H9 (cell line): ENCODE data around the gene CHCHD6. TPM values are rescaled to one million over a fixed set of nuclear protein-coding genes. Genes with fewer than 3 reads are reported as not detected.
A peak's percentile ranks its signal among the peaks of the same experiment; 100 is the strongest.

Experiments used
- DNase-seq: peaks from one replicate; pipeline ENCODE4 v3.0.0-alpha.2; 2017
- H2AFZ ChIP-seq: one replicate; pipeline ENCODE4 v1.6.1; 2013; ENCODE audit warnings: mild to moderate bottlenecking, low read length, control low read depth, moderate library complexity
- H2AK5ac ChIP-seq: 2 replicates; pipeline ENCODE4 v1.6.1; 2013; ENCODE audit warnings: low read length, control low read depth, mixed read lengths; ENCODE audit not compliant: insufficient read length
- H2BK120ac ChIP-seq: one replicate; pipeline ENCODE4 v1.6.1; 2013; ENCODE audit warnings: low read depth, mild to moderate bottlenecking, low read length, control low read depth, inconsistent platforms; ENCODE audit not compliant: poor library complexity, severe bottlenecking
- H2BK12ac ChIP-seq: 2 replicates; pipeline ENCODE4 v1.6.1; 2013; ENCODE audit warnings: low read length, control low read depth, mixed read lengths, low read depth; ENCODE audit not compliant: insufficient read length
- H2BK15ac ChIP-seq: 2 replicates; pipeline ENCODE4 v1.6.1; 2013; ENCODE audit warnings: low read depth, low read length, control low read depth
- H2BK20ac ChIP-seq: one replicate; pipeline ENCODE4 v1.6.1; 2013; ENCODE audit warnings: low read depth, mild to moderate bottlenecking, low read length, control low read depth, inconsistent platforms; ENCODE audit not compliant: poor library complexity, severe bottlenecking
- H2BK5ac ChIP-seq: 2 replicates; pipeline ENCODE4 v1.6.1; 2013; ENCODE audit warnings: low read length, control low read depth, mixed read lengths; ENCODE audit not compliant: insufficient read length
- H3K14ac ChIP-seq: 2 replicates; pipeline ENCODE4 v1.6.1; 2013; ENCODE audit warnings: low read length, control low read depth; ENCODE audit not compliant: insufficient read depth
- H3K18ac ChIP-seq: 2 replicates; pipeline ENCODE4 v1.6.1; 2013; ENCODE audit warnings: low read depth, mild to moderate bottlenecking, mixed read lengths, low read length, control low read depth; ENCODE audit not compliant: insufficient read length
- H3K23ac ChIP-seq: 2 replicates; pipeline ENCODE4 v1.6.1; 2013; ENCODE audit warnings: low read length, control low read depth, mixed read lengths, low read depth; ENCODE audit not compliant: insufficient read length
- H3K23me2 ChIP-seq: 2 replicates; pipeline ENCODE4 v1.6.1; 2013; ENCODE audit warnings: low read depth, mild to moderate bottlenecking, mixed read lengths, low read length, control low read depth; ENCODE audit not compliant: insufficient read length, poor library complexity, severe bottlenecking
- H3K27ac ChIP-seq: 2 replicates; pipeline ENCODE4 v1.5.1; 2013; ENCODE audit warnings: low read length, control low read depth, mixed read lengths, low read depth; ENCODE audit not compliant: insufficient read length
- H3K27me3 ChIP-seq: 2 replicates; pipeline ENCODE4 v1.6.1; 2013; ENCODE audit warnings: low read length, control low read depth, inconsistent platforms; ENCODE audit not compliant: insufficient read depth
- H3K4ac ChIP-seq: 2 replicates; pipeline ENCODE4 v1.6.1; 2013; ENCODE audit warnings: low read depth, mild to moderate bottlenecking, control low read depth, inconsistent platforms, low read length, moderate library complexity
- H3K4me1 ChIP-seq: 2 replicates; pipeline ENCODE4 v1.6.1; 2013; ENCODE audit warnings: low read length, control low read depth, inconsistent platforms; ENCODE audit not compliant: insufficient read depth
- H3K4me2 ChIP-seq: 2 replicates; pipeline ENCODE4 v1.6.1; 2013; ENCODE audit warnings: low read length, control low read depth, mixed read lengths; ENCODE audit not compliant: insufficient read length, insufficient read depth
- H3K56ac ChIP-seq: 2 replicates; pipeline ENCODE4 v1.6.1; 2013; ENCODE audit warnings: low read depth, mild to moderate bottlenecking, mixed read lengths, low read length, control low read depth; ENCODE audit not compliant: insufficient read length
- H3K79me1 ChIP-seq: 2 replicates; pipeline ENCODE4 v1.6.1; 2013; ENCODE audit warnings: low read depth, mild to moderate bottlenecking, moderate library complexity, low read length, control low read depth, inconsistent platforms; ENCODE audit not compliant: insufficient read depth, poor library complexity, severe bottlenecking
- H3K79me2 ChIP-seq: 2 replicates; pipeline ENCODE4 v1.6.1; 2013; ENCODE audit warnings: low read length, control low read depth, inconsistent platforms; ENCODE audit not compliant: insufficient read depth
- H3K9ac ChIP-seq: 2 replicates; pipeline ENCODE4 v1.6.1; 2013; ENCODE audit warnings: low read length, control low read depth, mixed read lengths; ENCODE audit not compliant: insufficient read length; ENCODE audit errors: extremely low read depth
- H3K9me3 ChIP-seq: one replicate; pipeline ENCODE4 v1.6.1; 2013; ENCODE audit warnings: low read depth, low read length, inconsistent platforms; ENCODE audit not compliant: control insufficient read depth
- H3T11ph ChIP-seq: one replicate; pipeline ENCODE4 v1.6.1; 2013; ENCODE audit warnings: mild to moderate bottlenecking, low read length, control low read depth, inconsistent platforms
- H4K20me1 ChIP-seq: one replicate; pipeline ENCODE4 v1.6.1; 2013; ENCODE audit not compliant: control insufficient read depth, insufficient read length, insufficient read depth
- H4K5ac ChIP-seq: 2 replicates; pipeline ENCODE4 v1.6.1; 2013; ENCODE audit warnings: low read depth, mild to moderate bottlenecking, mixed read lengths, low read length, control low read depth; ENCODE audit not compliant: insufficient read length
- H4K8ac ChIP-seq: replicated peaks from 2 replicates; pipeline ENCODE4 v1.6.1; 2013; ENCODE audit warnings: low read length, control low read depth, mixed read lengths, low read depth; ENCODE audit not compliant: insufficient read length
- H4K91ac ChIP-seq: 2 replicates; pipeline ENCODE4 v1.6.1; 2013; ENCODE audit warnings: low read depth, mild to moderate bottlenecking, moderate library complexity, mixed read lengths, low read length, control low read depth; ENCODE audit not compliant: insufficient read length
- H3K27ac Mint-ChIP-seq, 3 experiments: 2 replicates in 2 of 3; 3 replicates in 1 of 3; pipeline ENCODE4 v1.8.0; 2020 to 2021; ENCODE audit warnings: mixed read lengths in 3 of 3, mild to moderate bottlenecking in 1 of 3, moderate library complexity in 1 of 3
- H3K27me3 Mint-ChIP-seq: 2 replicates; pipeline ENCODE4 v1.8.0; 2021; ENCODE audit warnings: low read depth, mild to moderate bottlenecking, moderate library complexity, mixed read lengths
- H3K36me3 Mint-ChIP-seq, 3 experiments: 2 replicates in 2 of 3; 3 replicates in 1 of 3; pipeline ENCODE4 v1.8.0; 2020 to 2021; ENCODE audit warnings: low read depth in 3 of 3, mixed read lengths in 3 of 3; ENCODE audit not compliant: insufficient read depth in 1 of 3
- H3K4me1 Mint-ChIP-seq, 2 experiments: 2 replicates each; pipeline ENCODE4 v1.8.0; 2020; ENCODE audit warnings: mixed read lengths in 2 of 2
- H3K4me3 Mint-ChIP-seq, 2 experiments: 2 replicates in 1 of 2; 3 replicates in 1 of 2; pipeline ENCODE4 v1.8.0; 2020 to 2021; ENCODE audit warnings: mild to moderate bottlenecking in 2 of 2, mixed read lengths in 2 of 2, moderate library complexity in 1 of 2
- H3K9me3 Mint-ChIP-seq, 2 experiments: 2 replicates in 1 of 2; 3 replicates in 1 of 2; pipeline ENCODE4 v1.8.0; 2020; ENCODE audit warnings: mild to moderate bottlenecking in 2 of 2, mixed read lengths in 2 of 2, moderate library complexity in 1 of 2
- CTCF ChIP-seq: fragments of 200-600 bp; sonication (generic); conservative IDR thresholded peaks from 3 replicates; pipeline ENCODE4 v1.8.0; 2021; ENCODE audit warnings: antibody characterized with exemption, mild to moderate bottlenecking
- WGBS: extraction: QIAGEN DNeasy Blood & Tissue Kit; methylation state at CpG from one replicate; pipeline ENCODE4 v1.1.7; 2013; ENCODE audit warnings: missing lambda C conversion rate, low lambda C conversion rate, mixed read lengths; ENCODE audit not compliant: insufficient read length; ENCODE audit errors: extremely low coverage; 5-methylcytosine and 5-hydroxymethylcytosine counted together
- total RNA-seq: library from RNA; stranded (reverse); gene quantifications from 2 replicates; pipeline ENCODE4 v1.2.1, GENCODE V29; 2021

Gene CHCHD6
- total RNA-seq, 1 experiment from 2014 or later, result 34.2 TPM

- Histone ChIP-seq H2BK120ac (no peak overlapping the region), H3T11ph (no peak overlapping the region), H3K56ac (no peak overlapping the region), H3K79me2 (no peaks in the 10 kb centered on the region; the same call in 1 of the 2 replicates), H3K9ac (no peak overlapping the region), H2BK20ac (no peak overlapping the region), H3K4ac (no peak overlapping the region), H3K79me1 (no peaks in the 10 kb centered on the region), H4K8ac (no peak overlapping the region), H2BK12ac (no peak overlapping the region), H3K4me1 (peaks cover 4% of the 10 kb centered on the region; the same call in 1 of the 2 replicates), H4K91ac (no peak overlapping the region), H4K5ac (no peak overlapping the region), H2AFZ (no peak overlapping the region), H3K23me2 (no peaks in the 10 kb centered on the region), H4K20me1 (peaks cover 2% of the 10 kb centered on the region), H2BK15ac (no peak overlapping the region), H3K27me3 (no peaks in the 10 kb centered on the region), H3K27ac (no peak overlapping the region), H3K9me3 (no peaks in the 10 kb centered on the region), H3K4me2 (no peak overlapping the region), H2AK5ac (no peak overlapping the region), H3K23ac (no peak overlapping the region), H3K14ac (peak overlapping the region; percentile 29; the same call in 1 of the 2 replicates), H2BK5ac (no peak overlapping the region), H3K18ac (peak overlapping the region; percentile 61)
- Mint-ChIP-seq H3K4me3 (no peak overlapping the region; a peak in 1 of 5 replicates), H3K4me1 (peaks cover 11 to 24% of the 10 kb centered on the region in 2 experiments), H3K27me3 (no peaks in the 10 kb centered on the region), H3K36me3 (peaks cover 2 to 25% (median 11%) of the 10 kb centered on the region in 3 experiments; a peak in 6 of 7 replicates), H3K9me3 (no peaks in the 10 kb centered on the region), H3K27ac (peak overlapping the region; percentile 43 to 95 (median 95); a peak in 6 of 7 replicates)
- WGBS, result no CpG with 5 or more reads among the region's 26 CpGs
- peak; percentile 74 for TF ChIP-seq CTCF
- DNase-seq, result peak; percentile 93
Observed at GRCh38 chr3:127002195-127003174, 298.4 kb downstream of the CHCHD6 start.
